ENCODE measurements around the gene PRRC2A. TPM values are rescaled to one million over a fixed set of nuclear protein-coding genes. Genes with fewer than 3 reads are reported as not detected.

Gene PRRC2A
- total RNA-seq, 6 experiments from 2014 or later, result 216 to 259 (median 231) TPM

- H3K36me3 Mint-ChIP-seq (ENCODE audit: low read depth), result peaks cover 57% of the 10 kb centered on the region
- H3K27ac Mint-ChIP-seq, result no peak overlapping the region; the same call in 1 of the 2 replicates
- peak overlapping the region; percentile 13; the same call in 1 of the 2 replicates for H3K4me3 Mint-ChIP-seq
- no peak for TF ChIP-seq CTCF (IDR thresholded peaks at IDR 0.05)
- H3K4me1 Mint-ChIP-seq (ENCODE audit: low read depth), result peaks cover 40% of the 10 kb centered on the region
- peaks cover 5% of the 10 kb centered on the region for H3K27me3 Mint-ChIP-seq (ENCODE audit: insufficient read depth)
- H3K9me3 Mint-ChIP-seq, result no peaks in the 10 kb centered on the region
- DNase-seq, result no peak
Observed at GRCh38 chr6:31631681-31632278, 11.3 kb downstream of the PRRC2A start.

- H3K9me3 Mint-ChIP-seq, result no peaks in the 10 kb centered on the region
- DNase-seq, result no peak
- peaks cover 46% of the 10 kb centered on the region for H3K4me1 Mint-ChIP-seq (ENCODE audit: low read depth)
- H3K36me3 Mint-ChIP-seq (ENCODE audit: low read depth), result peaks cover 57% of the 10 kb centered on the region
- peak overlapping the region; percentile 90 for H3K27ac Mint-ChIP-seq
- H3K27me3 Mint-ChIP-seq (ENCODE audit: insufficient read depth), result peaks cover 5% of the 10 kb centered on the region
- no peak for TF ChIP-seq CTCF (IDR thresholded peaks at IDR 0.05)
- peak overlapping the region; percentile 13; the same call in 1 of the 2 replicates for H3K4me3 Mint-ChIP-seq
Observed at GRCh38 chr6:31632279-31632946, 11.9 kb downstream of the PRRC2A start.

GRCh38 chr6:31633447-31633846 is 12.9 kb downstream of the PRRC2A start:
- no peak for TF ChIP-seq CTCF (IDR thresholded peaks at IDR 0.05)
- no peak for DNase-seq
- Mint-ChIP-seq H3K27me3 (ENCODE audit: insufficient read depth) (peaks cover 1% of the 10 kb centered on the region), H3K9me3 (no peaks in the 10 kb centered on the region), H3K4me1 (ENCODE audit: low read depth) (peaks cover 52% of the 10 kb centered on the region), H3K27ac (peak overlapping the region; percentile 90), H3K4me3 (no peak overlapping the region), H3K36me3 (ENCODE audit: low read depth) (peaks cover 54% of the 10 kb centered on the region)

DNA sequence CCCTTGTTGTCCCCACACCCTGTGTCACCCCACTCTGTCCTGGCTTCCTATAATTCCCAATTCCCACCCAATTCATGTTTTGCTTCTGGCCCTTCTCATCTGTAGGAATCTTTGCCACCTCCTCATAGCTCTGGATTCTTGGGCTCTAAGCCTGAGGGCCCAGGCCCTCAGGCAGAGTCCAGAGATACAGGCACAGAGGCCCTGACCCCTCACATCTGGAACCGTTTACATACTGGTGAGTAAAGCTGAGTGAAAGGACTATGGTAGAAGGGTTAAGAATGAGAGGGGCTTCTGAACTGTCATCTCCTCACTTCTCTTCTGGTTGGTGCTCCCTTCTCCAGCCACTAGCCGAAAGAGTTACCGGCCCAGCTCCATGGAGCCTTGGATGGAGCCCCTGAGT is 13.6 kb downstream of the PRRC2A start:
- Mint-ChIP-seq H3K4me1 (ENCODE audit: low read depth) (peaks cover 58% of the 10 kb centered on the region), H3K4me3 (peak overlapping the region; percentile 38), H3K27me3 (ENCODE audit: insufficient read depth) (peaks cover 5% of the 10 kb centered on the region), H3K36me3 (ENCODE audit: low read depth) (peaks cover 53% of the 10 kb centered on the region), H3K9me3 (no peaks in the 10 kb centered on the region), H3K27ac (peak overlapping the region; percentile 90)
- peak; percentile 45 for DNase-seq
- no peak for TF ChIP-seq CTCF (IDR thresholded peaks at IDR 0.05)

DNA sequence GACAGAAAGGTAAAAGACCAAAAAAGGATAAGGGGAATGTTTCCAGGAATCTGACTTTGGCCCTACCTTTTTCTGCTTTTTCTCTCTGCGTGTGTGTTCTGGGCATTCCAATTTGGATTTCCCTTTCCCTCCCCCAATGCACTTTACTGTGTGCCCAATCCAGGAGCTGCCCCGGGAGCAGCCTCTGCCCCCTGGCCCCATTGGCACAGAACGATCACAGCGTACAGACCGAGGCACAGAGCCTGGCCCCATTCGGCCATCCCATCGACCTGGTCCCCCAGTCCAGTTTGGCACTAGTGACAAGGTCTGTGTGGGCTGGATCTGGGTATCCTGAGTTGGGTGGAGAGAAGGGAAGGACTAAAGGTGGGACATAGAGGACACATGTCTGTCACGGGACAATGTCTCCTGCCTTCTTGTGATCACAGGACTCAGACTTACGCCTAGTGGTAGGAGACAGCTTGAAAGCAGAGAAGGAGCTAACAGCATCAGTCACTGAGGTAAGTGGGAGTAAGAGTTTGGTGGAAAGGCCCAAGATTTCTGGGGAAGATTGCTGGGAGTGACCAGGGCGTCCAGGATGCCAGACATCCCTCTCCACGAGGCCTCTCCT is 14.6 kb downstream of the PRRC2A start:
- H3K36me3 Mint-ChIP-seq (ENCODE audit: low read depth), result peaks cover 54% of the 10 kb centered on the region
- no peak for DNase-seq
- TF ChIP-seq CTCF (IDR thresholded peaks at IDR 0.05), result no peak
- no peaks in the 10 kb centered on the region for H3K9me3 Mint-ChIP-seq
- H3K27ac Mint-ChIP-seq, result peak overlapping the region; percentile 90
- peaks cover 7% of the 10 kb centered on the region for H3K27me3 Mint-ChIP-seq (ENCODE audit: insufficient read depth)
- H3K4me3 Mint-ChIP-seq, result no peak overlapping the region
- H3K4me1 Mint-ChIP-seq (ENCODE audit: low read depth), result peaks cover 67% of the 10 kb centered on the region
